ENCODE measurements around the gene CLIC5.

The CLIC5 gene

DNA sequence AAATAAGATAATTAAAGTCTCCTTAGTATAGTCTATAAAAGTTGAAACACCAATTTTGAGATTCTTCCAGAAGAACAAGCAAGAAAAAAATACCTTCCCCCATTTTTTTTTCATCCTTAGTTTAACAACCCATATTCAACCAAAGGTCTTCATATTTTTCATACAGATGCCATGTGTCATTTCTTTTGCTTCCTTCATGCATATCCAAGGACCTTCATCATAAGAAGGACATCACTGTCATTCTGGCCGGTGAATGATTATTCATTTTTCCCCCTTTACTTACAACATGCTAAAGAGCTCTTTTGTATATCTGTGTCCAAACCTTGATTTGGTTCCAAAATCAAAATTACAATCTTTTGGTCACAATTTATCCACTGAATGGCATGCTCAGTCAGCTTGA lies 21.3 kb upstream of the CLIC5 start:
- in situ Hi-C loops (cut with MboI; ENCODE audit: low sequenced_read_pairs), result no loop called here

DNA sequence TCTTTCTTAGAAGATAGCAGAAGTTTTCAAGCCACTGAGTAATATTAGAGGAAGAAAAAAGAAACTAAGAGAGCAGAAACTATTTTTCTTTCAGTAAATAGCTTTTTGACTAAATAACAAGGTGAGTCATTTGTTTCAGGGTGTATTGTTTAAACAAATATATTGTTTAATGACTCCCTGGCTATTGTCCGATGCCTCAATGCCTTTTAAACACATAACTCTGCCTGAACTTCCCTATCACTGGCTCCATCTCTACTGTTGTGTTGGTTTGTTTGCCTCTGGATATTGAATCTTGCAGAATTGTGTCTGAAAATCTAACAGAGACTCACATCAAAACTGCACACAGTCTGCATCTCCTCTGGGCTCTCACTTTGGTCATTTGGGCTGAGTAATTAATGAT lies 19.6 kb upstream of the CLIC5 start:
- in situ Hi-C loops (cut with MboI; ENCODE audit: low sequenced_read_pairs), result no loop called here

DNA sequence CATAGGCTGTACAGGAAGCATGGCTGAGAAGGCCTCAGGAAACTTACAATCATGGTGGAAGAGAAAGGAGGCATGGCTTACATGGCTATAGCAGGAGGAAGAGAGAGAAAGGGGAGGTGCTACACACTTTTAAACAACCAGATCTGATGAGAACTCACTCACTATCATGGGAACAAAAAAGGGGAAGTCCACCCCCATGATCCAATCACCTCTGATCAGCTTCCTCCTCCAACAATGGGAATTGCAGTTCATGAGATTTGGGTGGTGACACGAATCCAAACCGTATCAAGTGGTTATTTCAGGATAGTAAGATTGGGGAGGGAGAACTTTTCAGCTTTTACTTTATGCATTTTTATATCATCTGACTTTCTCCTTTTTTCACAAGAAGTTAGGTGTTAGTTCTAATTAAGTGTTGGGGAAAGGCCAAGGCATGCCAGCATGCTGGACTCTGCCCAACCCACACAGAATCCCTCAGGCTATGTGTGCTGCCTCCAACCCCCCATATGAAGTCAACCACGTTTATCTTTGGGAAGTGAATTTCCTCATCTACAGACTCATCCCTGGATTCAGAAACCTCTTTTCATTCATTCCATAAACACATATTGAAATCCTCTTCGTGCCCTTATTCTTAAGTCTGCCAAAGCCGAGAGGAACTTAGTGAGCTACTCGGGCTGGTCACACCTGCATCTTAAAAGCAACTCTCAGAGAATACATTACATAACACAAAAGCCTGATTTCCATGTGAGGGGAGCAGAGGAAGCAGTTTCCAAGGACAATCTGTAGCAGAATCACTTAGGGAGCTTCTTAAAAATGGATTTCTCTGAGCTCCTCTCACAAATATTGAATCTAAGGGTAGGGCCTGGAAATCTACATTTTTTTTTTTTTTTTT lies 16.7 kb upstream of the CLIC5 start:
- in situ Hi-C loops (cut with MboI; ENCODE audit: low sequenced_read_pairs), result no loop called here

DNA sequence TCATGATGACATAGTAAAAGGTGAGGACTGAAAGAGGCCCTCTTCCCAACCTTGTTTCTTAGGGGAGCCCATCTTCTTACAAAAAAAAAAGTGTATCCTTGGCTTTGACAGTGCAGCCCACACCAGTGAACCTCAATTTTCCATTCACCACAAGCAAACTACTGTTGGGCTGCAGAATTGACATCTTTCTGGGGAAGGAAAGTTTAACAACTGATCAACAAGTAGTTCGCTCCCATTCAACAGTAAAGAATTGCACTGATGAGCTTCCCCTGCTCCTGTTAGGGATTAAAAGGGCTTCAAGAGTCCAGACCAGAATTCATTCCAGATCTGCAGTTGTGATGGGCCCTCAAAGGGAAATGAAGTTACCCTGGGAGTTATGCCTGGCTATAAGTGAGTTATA lies 13.9 kb upstream of the CLIC5 start:
- in situ Hi-C loops (cut with MboI; ENCODE audit: low sequenced_read_pairs), result no loop called here

DNA sequence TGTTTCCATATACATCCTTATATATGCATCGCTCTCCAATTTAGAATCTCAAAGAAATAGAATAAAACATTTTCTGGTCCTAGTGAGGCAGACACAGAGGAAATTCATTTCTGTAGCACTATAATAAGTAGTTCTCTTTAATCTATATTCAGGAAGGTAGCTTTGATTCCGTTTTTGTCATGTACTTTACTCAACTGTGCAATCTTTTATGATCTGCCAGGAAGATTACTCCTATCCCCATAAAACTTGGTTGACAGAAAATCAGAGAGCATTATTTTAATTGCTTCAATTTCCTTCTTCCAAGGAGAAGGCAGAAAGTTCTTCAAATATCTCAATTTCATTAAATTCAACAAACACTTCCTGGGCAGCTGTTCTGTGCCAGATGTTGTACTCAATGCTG lies 10.6 kb upstream of the CLIC5 start:
- in situ Hi-C loops (cut with MboI; ENCODE audit: low sequenced_read_pairs), result no loop called here

DNA sequence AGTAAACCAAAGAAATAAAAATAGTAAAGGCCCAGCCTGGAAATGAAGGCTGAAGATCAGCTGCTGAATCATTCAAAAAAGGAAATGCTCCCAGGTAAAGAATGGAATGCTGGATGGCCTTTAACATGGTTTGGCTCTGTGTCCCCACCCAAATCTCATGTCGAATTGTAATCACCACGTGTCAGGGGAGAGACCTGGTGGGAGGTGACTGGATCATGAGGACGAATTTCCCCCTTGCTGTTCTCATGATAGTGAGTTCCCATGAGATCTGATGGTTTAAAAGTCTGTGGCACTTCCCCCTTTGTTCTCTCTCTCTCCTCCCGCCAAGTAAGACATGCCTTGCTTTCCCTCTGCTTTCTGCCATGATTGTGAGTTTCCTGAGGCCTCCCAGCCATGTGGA lies 9.9 kb upstream of the CLIC5 start:
- in situ Hi-C loops (cut with MboI; ENCODE audit: low sequenced_read_pairs), result no loop called here

DNA sequence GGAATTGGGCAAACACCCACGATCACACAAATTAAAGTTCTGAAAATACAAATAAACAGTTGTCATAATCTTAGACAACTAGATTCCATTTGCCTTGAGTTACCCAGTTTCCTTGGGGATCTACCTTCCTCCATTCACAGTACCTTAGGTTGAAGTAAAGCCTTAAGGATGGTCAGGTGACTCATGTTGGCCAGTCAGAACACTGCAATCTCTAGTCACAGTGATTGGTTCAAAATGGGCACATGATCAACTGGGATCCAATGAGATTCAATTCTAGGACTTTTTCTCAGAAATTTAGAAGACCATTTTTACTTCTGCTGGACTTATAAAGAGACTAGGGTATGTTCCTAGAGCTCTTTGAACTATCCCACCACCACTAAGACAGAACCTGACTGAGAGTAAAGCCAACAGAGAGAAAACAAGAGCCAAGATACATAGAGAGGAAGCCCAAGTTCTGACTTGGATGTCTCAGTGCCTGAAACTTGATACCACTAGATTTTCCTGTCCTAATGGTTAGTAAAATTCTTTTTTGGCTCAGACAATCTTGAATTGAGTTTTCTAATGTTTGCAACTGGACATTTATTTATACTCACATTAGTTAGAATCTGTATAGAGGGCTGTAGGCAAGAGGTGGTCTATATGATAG lies 8.6 kb upstream of the CLIC5 start:
- in situ Hi-C loops (cut with MboI; ENCODE audit: low sequenced_read_pairs), result no loop called here

DNA sequence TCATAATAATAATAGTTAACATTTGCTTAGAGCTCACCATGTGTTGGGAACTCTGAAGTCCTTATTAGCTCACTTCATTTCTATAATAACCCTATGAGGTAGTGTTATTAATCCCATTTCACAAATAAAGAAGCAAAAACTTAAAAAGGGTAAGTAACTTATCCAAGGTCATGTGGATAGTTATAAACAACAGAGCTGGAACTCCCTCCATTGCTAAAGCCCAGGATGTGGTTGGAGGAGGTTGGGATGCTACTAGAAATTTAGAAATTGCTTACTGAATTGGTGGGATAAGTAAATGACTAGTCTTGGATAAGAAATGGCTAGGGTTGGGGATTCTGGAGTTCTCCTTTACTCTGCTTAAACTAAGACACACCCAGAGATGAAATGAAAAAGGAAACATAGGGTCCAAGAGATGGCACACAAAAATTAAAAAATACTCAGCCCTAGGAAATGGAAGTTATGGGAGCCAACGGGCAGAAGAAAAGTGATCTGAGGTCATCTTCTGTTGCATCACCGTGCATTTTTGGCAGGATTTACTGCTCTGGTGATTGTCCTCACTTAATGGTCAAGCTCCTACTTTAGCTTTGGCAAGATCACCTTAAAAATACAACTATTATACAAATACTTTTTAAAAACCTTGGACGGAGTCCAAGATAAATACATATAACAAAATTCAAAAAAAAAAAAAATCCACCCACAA lies 7.7 kb upstream of the CLIC5 start:
- in situ Hi-C loops (cut with MboI; ENCODE audit: low sequenced_read_pairs), result no loop called here

DNA sequence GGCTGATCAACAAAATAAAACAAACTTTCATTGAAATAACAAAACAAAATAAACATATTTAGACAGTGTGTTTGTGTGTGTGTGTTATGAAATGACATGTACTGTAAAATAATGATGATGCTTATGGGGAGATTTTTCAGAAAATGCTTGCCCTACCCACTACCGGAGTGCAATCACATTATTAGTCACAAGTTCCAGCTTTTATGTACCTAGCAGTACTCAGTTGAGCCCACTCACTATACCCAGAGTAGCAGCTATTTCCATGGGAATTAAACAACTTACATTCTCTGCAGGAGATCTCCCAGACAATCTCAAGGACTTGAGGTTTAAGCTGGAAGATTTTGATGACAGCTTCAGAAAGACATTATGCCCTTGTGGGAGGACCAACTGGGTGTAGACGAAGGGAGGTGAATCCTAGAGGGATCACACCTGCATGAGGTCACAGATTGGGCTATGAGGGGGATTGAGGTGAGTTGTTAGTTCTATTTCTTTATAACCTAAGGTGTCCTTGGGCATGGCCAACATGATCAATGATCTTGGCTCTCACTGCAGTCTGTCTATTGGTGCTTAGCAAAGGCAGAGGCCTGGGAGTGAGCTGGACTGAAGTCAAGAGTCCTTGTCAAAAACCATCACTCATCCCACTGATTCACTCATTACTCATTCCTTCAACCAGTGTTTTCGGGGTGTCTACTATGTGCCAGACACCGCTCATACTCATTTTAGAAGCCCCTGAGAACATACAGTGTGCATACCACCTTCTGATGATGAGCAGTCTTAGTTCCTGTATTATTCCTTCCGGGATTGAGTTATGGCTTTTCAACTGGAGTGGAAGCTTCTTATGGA lies 6.7 kb upstream of the CLIC5 start:
- in situ Hi-C loops (cut with MboI; ENCODE audit: low sequenced_read_pairs), result no loop called here

DNA sequence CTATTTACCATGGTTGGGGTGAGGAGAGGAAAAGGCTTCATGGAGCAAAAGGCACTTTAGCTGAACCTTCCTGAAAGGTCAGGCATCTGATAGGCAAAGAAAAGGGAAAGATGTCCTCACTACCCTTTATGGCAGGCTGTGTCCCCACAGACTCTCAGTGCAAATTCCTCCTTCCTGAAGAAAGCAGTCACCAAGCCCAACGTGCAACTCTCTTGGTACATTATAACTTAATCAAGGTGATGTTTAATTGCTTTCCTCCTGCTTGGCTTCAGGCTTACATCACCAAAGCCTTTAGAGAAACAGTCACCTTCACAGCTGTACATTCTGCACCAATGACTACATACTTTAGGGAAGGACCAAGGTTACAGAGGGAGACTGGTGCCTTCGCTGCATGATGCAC lies 2.1 kb upstream of the CLIC5 start:
- in situ Hi-C loops (cut with MboI; ENCODE audit: low sequenced_read_pairs), result no loop called here

DNA sequence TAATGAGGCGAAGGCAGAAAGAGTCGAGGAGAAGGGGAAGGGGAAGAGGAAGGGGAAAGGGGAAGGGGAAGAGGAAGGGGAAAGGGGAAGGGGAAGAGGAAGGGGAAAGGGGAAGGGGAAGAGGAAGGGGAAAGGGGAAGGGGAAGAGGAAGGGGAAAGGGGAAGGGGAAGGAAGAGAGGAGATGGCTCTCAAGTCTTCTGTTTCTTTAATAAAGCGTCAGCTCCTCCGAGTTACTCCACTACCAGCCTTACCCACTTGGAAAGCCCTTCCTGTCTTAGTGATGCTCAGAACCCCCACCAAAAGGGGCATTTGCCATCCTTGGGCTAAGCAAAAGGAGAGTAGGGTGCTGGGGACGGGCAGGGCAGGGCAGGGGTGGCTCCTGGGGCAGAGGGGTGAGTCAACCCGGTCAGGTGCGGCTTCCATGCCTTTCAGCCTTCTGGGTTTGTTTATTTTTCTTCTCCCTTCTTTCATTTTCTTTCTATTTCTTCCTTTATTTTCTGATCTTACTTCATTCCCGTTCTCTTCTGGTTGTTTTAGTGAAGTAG lies 476 bp upstream of the CLIC5 start:
- in situ Hi-C loops (cut with MboI; ENCODE audit: low sequenced_read_pairs), result no loop called here

DNA sequence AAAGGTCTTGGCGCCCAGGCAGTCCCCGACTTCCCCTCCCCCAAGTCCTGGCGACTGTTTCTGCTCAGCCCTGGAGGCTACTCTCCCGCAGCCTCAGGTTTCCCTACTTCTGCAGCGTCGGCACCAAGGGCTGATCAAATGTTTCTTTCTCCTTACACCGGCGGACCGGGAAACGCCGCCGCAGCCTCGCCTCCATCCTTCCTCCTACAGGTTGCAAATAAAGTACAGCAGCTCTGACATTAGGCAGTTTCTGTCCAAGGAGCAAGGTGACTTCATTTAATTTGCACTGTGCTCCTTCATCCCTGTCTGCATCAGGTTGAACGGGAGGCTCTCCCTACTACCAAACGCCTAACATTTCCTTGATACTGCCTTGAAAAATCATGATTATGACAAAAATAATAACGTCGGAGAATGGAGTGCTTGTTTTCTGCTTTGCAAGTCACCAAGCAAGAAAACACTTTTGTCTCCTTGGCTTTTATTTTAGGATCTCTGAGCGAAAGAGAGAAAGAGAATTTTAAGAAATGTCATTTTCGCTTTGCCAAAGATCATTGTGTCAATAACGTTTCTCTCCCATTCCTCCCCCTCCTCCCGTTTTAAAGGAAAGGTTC lies 1.0 kb downstream of the CLIC5 start:
- in situ Hi-C loops (cut with MboI; ENCODE audit: low sequenced_read_pairs), result no loop called here

DNA sequence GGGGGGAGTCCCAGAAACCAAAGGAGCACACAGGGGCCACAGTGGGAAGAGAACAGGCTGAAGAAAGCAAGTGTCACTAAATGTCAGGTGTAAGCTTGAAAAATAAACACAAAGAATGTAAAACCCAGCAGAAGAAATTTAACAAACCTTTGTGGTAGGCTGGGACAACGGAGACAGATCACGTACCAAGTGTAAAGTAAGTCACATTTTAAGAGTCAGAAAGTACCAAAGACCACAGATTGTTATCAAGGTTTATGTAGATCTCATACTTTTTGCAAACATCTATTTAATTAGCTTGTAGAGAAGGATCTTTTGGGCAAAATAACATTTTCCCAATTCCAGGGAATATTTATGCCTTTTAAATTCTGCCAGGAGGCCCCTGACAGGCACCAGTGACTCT lies 1.6 kb downstream of the CLIC5 start:
- in situ Hi-C loops (cut with MboI; ENCODE audit: low sequenced_read_pairs), result no loop called here

DNA sequence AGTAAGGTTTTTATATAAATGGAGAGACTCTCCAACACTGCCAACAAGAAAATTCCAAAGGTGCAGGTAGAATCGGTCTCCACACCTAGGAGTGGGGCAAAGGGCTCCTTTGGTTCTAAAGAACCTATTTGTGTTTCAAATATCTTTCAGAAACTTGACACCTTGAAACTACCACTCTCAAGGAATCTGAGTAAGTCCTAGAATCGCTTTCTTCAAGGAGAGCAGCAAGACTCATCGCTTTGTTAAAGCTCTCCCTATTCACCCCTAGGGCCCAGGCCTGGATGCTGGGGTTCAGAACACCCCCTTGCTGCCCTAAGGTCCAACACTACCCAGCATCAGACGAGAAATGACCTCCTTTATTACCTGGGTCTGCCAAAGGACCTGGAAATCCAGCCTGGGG lies 2.0 kb downstream of the CLIC5 start:
- in situ Hi-C loops (cut with MboI; ENCODE audit: low sequenced_read_pairs), result no loop called here

DNA sequence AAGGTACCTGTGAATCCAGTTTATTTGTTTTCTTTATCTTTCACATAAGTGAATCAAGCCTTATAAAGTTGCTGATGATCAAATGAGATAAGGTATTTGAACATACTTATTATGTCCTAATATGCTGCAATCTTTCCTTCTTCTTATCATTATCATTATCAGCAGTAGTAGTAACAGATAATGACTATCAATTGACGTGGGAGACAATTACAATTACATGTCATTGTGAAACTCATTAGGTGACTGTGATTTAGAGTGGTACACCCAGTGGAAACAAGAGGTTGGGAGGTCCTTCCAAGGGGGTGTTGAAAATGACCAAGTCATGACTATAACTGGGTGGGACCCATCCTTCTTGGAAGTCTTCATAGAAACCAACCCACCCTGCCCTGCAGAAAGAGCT lies 2.8 kb downstream of the CLIC5 start:
- in situ Hi-C loops (cut with MboI; ENCODE audit: low sequenced_read_pairs), result no loop called here

DNA sequence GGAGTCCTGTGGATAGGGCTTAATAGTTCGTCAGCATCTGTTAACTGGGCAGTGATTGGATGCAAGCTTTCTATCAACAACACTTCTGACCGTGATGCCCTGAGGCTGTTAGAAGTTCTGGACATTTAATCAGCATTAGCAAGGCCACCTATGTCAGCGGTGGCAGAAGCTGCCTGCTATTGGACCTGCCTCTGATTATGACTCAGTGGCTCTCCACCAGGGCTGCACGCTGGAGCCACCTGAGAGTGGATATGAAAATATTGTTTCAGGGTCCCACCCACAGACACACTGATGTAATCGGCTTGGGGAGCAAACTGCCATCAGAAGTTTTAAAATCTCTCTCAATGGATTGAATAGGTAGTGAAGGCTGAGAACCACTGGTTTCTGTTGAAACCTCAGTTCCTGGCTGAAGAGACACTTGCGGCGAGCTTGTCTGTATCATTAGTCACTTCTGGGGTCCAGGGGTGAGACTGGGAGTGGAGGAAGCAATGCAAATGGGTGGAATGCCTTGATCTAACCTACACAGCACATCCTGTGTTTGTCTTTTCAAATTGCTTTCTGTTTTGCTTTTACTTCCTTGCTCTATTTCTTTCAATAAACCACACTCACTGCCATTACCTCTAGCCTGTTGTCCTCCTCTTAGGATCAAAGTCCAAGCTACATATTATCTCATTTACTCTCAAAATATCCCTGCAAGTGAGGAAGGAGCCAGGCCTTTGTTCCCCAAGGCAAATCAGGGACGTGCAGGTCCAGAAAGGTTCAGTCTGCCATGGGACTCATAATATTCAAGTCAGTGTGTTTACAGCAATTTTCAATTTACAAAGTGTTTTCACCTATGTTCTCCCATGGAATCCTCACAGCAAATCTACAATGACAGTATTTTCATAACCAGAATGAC lies 4.2 kb downstream of the CLIC5 start:
- in situ Hi-C loops (cut with MboI; ENCODE audit: low sequenced_read_pairs), result no loop called here

DNA sequence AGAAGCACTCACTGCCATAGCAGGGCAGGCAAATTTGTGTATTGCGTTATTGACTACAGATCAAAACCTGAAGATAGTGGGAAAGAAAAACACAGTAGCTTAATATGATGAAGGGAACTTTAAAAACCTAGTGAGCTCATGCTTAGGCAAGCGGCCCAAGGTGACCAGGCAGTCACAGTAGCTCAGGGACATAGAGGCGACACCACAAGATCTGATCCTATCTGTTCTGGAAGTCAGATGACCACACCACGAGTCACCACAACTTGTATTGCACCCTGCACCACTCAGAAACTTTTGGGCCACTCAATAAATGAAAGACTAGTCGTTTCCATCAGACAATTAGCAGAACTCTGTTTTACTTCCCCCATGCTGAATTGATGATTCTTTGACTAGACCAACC lies 4.9 kb downstream of the CLIC5 start:
- in situ Hi-C loops (cut with MboI; ENCODE audit: low sequenced_read_pairs), result no loop called here

DNA sequence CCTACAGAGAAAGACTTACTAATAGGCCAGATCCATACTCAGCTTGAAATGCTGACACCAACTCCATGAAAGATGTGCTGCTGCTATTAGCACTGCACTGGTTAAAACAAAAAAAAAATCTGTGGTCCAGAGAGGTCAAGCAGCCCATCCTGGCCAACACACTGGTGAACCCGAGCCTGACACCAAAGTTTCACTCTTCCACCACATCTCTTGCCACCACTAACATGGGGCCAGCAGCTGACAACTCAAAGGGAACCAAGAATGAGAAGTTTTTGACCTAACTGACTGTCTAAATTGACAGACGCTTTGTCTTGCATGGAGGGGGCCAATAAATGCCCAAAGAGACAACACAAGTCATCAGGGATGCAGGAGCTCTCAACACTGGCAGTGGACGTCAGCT lies 5.4 kb downstream of the CLIC5 start:
- in situ Hi-C loops (cut with MboI; ENCODE audit: low sequenced_read_pairs), result no loop called here

DNA sequence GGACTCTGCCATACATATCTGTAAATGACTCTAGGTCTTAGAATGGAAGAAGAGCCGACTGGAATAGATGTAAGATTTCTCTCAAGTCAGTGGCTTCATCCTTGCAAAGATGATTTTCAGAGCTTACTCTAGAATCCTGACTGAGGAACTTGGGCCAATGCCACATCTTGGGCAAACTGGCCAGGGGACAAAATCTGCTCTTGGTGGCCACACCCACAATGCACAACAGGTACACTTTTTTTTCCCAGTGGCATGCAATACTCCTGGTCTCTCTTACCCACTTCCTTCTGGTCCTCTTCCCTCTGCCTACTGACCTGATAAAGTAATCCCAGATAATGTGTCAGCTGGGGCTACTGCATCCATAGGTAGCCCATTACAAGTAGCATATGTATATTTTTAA lies 13.4 kb downstream of the CLIC5 start:
- in situ Hi-C loops (cut with MboI; ENCODE audit: low sequenced_read_pairs), result no loop called here

Measured in HL-60/S4 treated with phorbol 12-myristate 13-acetate at 8.2 ng/mL for 4 days and 3 days (cell line).